ENCODE measurements around the gene OR5AU1.
"Not testable (repeated sequence)": the region's sequence is repeated elsewhere in the genome, so short reads cannot be mapped to it uniquely, and the experiment has no call there.

OR5AU1 gene

DNA sequence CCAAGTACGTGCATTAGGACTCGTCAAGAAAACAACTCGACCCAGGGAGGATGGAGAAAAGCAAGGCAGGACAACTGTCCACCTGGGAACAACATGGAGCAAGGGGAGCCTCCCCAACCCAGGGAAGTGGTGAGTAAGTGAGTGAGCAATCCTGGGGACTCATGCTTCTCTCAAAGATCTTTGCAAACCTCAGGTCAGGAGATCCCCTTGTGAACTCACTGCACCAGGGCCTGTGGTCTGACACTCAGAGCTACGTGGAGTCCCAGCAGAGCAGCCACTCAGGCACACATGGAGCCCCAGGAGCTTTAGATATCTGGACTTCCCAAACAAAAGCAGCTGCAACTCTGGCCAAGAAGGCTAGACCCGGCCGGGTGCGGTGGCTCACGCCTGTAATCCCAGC is 12.2 kb upstream of the OR5AU1 start:
- TF ChIP-seq, protein P1, sequence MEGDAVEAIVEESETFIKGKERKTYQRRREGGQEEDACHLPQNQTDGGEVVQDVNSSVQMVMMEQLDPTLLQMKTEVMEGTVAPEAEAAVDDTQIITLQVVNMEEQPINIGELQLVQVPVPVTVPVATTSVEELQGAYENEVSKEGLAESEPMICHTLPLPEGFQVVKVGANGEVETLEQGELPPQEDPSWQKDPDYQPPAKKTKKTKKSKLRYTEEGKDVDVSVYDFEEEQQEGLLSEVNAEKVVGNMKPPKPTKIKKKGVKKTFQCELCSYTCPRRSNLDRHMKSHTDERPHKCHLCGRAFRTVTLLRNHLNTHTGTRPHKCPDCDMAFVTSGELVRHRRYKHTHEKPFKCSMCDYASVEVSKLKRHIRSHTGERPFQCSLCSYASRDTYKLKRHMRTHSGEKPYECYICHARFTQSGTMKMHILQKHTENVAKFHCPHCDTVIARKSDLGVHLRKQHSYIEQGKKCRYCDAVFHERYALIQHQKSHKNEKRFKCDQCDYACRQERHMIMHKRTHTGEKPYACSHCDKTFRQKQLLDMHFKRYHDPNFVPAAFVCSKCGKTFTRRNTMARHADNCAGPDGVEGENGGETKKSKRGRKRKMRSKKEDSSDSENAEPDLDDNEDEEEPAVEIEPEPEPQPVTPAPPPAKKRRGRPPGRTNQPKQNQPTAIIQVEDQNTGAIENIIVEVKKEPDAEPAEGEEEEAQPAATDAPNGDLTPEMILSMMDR (conservative IDR thresholded peaks at IDR 0.05; ENCODE audit: low read depth, low read length) = no peak
- DNase-seq (ENCODE audit: low read depth) = no peak
- no peak overlapping the region for H3K4me3 ChIP-seq (ENCODE audit: low read length)

DNA sequence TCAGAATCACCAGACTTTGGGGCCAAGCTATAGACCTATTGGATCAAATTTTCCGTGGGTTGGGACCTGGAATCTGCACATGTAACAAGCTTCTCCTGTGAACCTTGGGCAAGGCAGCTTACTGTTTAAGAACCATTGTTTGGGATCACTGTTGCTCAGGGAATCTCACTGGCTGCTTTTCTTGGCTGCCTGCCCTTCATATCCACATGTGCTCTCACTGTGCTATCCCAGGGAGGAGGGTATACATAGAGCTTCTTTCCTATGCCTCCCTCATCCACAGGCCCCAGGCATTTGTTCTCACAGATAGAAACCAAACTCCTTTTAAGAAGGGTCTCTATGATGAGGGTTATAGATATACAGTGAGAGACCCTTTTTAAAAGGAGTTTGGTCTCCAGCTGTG is 9.8 kb upstream of the OR5AU1 start:
- not testable (repeated sequence) for DNase-seq (ENCODE audit: low read depth); H3K4me3 ChIP-seq (ENCODE audit: low read length)

DNA sequence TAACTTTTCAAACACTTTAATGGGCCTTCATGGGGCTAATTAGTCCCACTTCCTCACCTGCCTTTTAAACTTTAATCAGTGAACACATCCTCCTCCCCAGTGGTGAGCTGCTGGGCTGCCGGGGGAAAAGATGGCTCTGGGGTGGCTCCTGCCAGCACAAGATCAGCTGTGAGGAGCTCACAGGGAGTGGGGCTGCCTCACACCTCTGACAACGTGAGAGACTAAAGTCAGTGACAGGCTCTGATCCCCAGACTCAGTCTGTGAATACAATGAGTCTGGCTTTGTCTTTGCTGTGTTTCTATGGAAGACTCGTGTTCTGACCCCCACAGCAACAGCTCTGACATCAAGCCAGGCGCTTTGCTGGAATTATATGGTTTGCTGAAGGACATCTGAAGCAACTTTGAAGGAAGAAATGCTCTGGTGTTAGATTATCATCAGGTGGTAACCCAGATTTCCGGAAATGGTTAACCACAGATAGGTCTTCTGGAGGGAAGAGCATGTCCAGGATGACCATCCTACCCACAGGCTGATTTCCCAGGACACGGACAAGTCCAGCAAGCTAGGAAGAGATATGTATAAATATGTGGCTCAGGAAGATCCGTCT is 9.2 kb upstream of the OR5AU1 start:
- not testable (repeated sequence) for H3K4me3 ChIP-seq (ENCODE audit: low read length); DNase-seq (ENCODE audit: low read depth)

DNA sequence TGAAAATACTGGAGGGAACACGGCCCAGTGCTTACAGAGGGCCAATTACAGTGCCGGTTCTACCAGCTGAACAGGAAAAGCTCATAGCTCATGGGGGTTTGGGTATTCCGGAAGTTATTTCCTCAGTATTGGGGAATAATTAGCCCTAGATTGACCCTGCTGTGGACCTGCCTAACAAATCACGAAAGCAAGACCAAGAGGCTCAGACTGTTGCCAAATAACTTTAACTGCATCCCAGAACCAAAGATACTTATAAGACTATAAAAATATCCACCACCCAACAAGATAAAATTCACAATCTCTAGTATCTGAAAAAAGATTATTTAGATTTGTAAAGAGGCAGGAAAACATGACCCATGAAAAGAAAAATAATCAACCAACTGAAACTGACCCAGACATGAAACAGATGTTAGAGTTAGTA is 8.0 kb upstream of the OR5AU1 start:
- DNase-seq (ENCODE audit: low read depth) = no peak
- H3K4me3 ChIP-seq (ENCODE audit: low read length) = no peak overlapping the region
- TF ChIP-seq, protein P1 (conservative IDR thresholded peaks at IDR 0.05; ENCODE audit: low read depth, low read length) = no peak

DNA sequence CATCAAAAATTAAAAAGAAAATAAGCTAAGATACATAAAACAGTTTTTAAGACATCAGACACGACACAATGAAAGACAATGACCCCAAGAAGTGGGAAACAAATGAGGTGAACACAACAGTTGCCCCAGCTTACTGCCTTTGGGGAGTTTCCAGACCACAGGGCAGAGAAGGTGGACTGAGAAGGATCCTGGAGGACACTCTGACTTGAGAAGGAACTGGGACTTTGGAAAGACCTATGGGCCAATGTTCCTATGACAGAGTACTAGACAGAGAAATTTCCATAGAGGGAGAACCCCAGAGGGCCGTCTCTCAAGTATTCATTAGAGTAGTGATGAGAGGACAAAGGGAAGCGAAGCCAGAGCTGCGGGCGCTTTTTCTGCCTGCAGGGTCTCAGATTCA is 6.2 kb upstream of the OR5AU1 start:
- DNase-seq (ENCODE audit: low read depth) = no peak
- no peak overlapping the region for H3K4me3 ChIP-seq (ENCODE audit: low read length)
- TF ChIP-seq, protein P1 (conservative IDR thresholded peaks at IDR 0.05; ENCODE audit: low read depth, low read length) = no peak

DNA sequence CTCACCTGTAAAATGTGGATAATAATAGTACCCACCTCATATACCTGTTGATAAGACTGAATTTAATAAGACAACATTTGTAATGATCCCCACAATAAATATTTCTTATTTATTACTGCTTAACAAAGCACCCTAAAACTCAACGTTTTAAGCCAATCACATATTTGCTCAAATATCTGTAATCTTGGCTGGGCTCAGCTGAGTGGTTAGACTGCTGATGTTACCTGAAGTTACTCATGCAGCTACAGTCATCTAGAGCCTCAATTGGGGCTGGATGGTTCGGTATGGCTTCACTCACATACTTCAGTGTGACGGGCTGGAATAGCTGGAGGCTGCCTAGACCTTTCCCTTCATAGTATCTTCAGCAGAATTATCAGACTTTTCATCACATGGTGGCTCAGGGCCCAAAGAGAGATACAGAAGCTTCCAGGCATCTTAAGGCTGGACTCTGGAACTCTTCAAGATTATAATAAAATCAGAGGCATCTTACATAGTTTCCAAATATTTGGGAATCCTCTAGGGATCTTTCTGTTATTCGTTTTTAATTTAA is 4.3 kb upstream of the OR5AU1 start:
- H3K4me3 ChIP-seq (ENCODE audit: low read length) = no peak overlapping the region
- TF ChIP-seq, protein P1 (conservative IDR thresholded peaks at IDR 0.05; ENCODE audit: low read depth, low read length) = no peak
- DNase-seq (ENCODE audit: low read depth) = no peak

DNA sequence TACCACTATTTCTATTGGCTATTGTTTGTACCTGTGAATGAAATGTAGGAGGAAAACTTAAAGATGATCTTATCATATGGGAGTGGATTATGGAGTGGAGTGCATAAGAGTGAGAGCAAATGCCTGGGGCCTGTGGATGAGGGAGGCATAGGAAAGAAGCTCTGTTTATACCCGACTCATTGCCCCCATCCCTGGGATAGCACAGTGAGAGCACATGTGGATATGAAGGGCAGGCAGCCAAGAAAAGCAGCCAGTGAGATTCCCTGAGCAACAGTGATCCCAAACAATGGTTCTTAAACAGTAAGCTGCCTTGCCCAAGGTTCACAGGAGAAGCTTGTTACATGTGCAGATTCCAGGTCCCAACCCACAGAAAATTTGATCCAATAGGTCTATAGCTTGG is 2.3 kb upstream of the OR5AU1 start:
- peak; percentile 13 for DNase-seq (ENCODE audit: low read depth)
- not testable (repeated sequence) for H3K4me3 ChIP-seq (ENCODE audit: low read length)

DNA sequence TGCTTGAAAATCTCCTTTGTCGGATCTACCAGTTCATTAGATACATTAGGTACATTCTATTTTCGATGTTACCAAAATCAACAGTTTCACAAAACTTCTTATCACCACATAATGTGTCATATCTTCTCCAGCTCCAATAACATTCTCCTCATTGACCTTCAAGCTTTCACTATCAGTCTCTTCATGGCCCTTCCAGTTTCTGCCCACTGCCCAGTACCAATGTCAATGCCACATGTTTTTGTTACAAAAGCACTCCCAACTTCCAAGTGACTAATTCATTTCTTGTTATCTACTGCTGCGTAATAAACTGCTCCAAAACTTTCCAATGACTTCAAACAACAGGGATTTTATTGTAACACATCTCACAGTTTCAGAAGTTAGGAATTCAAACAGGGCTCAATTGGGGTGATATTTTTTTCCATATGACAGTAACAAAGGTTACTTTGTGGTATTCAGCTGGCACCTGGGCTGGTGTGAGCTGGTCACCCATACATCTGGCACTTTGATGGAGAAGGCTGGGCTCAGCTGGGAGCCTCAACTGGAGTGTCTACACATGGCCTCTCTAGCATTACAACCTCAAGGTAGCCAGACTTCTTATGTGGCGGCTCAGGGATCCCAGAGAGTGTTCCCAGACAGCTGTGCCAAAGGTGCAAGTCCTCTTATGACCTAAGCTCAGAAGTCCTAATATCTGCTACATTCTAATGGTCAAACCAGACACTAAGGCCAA is 6.1 kb downstream of the OR5AU1 start:
- no peak overlapping the region for H3K4me3 ChIP-seq (ENCODE audit: low read length)
- DNase-seq (ENCODE audit: low read depth) = no peak
- TF ChIP-seq, protein P1 (conservative IDR thresholded peaks at IDR 0.05; ENCODE audit: low read depth, low read length) = no peak
